ENCODE measurements around the gene SLC5A3.

SLC5A3 gene

DNA sequence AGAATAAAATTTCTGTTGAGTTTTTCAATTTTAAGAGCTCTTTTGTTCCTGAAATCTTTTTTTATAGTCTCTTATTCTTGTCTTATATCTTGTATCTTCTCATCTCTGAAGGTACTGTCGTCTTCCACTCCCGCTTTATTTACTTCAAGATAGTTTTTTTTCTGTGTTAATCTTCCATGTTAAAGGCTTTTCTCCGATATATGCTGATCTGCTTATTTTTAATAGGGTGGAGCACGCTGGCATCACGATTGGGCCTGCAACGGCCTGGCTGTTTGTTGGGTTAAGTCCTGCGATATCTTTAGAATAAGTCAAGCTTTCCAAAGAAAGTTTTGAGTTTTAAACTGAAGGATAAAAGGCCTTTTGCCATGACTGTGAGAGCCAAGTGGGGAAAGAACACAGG is 35.7 kb downstream of the SLC5A3 start:
- TF ChIP-seq, protein P1, sequence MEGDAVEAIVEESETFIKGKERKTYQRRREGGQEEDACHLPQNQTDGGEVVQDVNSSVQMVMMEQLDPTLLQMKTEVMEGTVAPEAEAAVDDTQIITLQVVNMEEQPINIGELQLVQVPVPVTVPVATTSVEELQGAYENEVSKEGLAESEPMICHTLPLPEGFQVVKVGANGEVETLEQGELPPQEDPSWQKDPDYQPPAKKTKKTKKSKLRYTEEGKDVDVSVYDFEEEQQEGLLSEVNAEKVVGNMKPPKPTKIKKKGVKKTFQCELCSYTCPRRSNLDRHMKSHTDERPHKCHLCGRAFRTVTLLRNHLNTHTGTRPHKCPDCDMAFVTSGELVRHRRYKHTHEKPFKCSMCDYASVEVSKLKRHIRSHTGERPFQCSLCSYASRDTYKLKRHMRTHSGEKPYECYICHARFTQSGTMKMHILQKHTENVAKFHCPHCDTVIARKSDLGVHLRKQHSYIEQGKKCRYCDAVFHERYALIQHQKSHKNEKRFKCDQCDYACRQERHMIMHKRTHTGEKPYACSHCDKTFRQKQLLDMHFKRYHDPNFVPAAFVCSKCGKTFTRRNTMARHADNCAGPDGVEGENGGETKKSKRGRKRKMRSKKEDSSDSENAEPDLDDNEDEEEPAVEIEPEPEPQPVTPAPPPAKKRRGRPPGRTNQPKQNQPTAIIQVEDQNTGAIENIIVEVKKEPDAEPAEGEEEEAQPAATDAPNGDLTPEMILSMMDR (IDR thresholded peaks at IDR 0.05; ENCODE audit: insufficient read depth, low read length, poor library complexity, severe bottlenecking) = no peak
- Histone ChIP-seq H3K4me3 (replicated peaks; ENCODE audit: low read depth, low read length) (no peak overlapping the region), H3K36me3 (ENCODE audit: control insufficient read depth, insufficient read depth, low read length) (no peaks in the 10 kb centered on the region; the same call in 1 of the 2 replicates), H3K27me3 (replicated peaks; ENCODE audit: control insufficient read depth, insufficient read depth, low read length) (no peaks in the 10 kb centered on the region)
- no peak for DNase-seq (ENCODE audit: extremely low read depth, insufficient read length)

DNA sequence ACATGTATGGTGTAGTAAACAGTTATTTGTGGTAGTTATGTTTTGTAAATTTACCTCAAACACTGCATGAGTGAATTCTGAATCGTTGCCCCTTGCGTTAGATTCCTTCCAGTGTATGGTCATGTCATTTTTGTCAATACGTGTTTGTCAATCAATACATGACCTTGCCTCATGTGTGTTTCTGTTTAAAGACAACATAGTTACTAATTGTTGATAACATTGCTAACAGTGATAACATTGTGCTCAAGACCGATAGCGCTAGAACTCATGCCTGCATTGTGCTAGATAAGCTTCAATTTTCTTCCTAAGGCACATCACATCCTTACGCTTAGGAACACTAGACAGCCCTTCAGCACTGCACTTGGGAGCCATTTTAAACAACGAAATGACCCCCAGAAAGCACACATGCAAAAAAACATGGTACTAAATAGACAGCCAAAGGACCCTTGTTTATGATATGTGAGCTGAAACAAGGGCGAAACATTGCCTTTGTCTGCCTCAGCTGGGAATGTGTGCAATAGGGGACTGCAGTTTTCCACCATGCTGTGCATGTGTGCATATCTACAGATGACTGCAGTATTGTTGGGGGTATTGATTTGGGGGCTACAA is 37.3 kb downstream of the SLC5A3 start:
- TF ChIP-seq, protein P1 (IDR thresholded peaks at IDR 0.05; ENCODE audit: insufficient read depth, low read length, poor library complexity, severe bottlenecking) = no peak

DNA sequence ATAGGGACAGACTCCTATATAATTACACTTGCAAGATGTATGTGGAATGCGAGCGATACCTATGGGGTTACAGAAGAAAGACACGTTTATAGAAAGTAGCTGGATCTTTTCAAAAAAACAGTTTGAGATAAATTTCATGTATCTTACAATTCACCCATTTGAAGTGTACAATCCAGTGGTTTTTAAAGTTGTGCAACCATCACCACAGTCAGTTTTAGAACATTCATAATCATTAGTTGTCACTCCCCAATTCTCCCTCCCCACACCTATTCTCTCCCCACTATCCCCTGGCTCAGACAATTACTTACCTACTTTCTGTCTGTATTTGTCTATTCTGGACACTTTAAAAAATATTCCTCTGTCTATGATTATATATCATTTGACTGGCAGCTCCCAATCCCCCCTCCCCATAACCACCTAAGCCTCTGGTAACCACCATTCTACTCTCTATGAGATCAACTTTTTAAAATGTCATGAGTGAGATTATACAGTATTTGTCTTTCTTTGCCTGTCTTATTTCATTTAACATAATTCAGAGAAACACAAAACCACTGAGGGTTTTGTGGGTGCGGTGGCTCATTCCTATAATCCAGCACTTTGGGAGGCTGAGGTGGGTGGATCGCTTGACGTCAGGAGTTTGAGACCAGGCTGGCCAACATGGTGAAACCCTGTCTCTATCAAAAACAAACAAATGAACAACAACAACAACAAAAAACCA is 39.1 kb downstream of the SLC5A3 start:
- TF ChIP-seq, protein P1 (IDR thresholded peaks at IDR 0.05; ENCODE audit: insufficient read depth, low read length, poor library complexity, severe bottlenecking) = no peak
- no peak overlapping the region for H3K4me3 ChIP-seq (replicated peaks; ENCODE audit: low read depth, low read length)
- no peaks in the 10 kb centered on the region; the same call in 1 of the 2 replicates for H3K36me3 ChIP-seq (ENCODE audit: control insufficient read depth, insufficient read depth, low read length)
- DNase-seq (ENCODE audit: extremely low read depth, insufficient read length) = no peak
- no peaks in the 10 kb centered on the region for H3K27me3 ChIP-seq (replicated peaks; ENCODE audit: control insufficient read depth, insufficient read depth, low read length)

More for the DNA sequence above, 37.3 kb downstream of the SLC5A3 start:
- H3K27me3 ChIP-seq (replicated peaks; ENCODE audit: control insufficient read depth, insufficient read depth, low read length) = no peaks in the 10 kb centered on the region
- no peak overlapping the region for H3K4me3 ChIP-seq (replicated peaks; ENCODE audit: low read depth, low read length)
- DNase-seq (ENCODE audit: extremely low read depth, insufficient read length) = no peak
- no peaks in the 10 kb centered on the region; the same call in 1 of the 2 replicates for H3K36me3 ChIP-seq (ENCODE audit: control insufficient read depth, insufficient read depth, low read length)

DNA sequence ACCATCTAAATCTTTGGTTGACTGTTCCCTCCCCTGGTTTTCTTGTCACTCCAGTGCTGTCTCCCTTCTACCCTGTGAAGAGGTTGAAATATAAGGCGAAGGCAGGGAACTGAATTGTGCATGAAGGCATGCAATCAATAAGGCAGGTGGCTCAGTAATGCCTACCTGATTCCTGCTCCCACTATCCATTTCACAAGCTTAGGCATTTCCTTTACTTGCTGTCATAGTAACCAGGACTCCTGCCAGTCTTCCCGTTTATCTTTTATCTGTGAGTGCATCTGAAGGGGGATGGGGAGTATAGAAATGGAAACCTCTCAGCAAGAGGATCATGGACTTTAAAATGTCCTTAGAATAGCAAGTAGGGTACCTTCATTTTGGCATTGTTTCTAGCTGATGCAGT is 40.5 kb downstream of the SLC5A3 start:
- no peak overlapping the region for H3K4me3 ChIP-seq (replicated peaks; ENCODE audit: low read depth, low read length)
- TF ChIP-seq, protein P1 (IDR thresholded peaks at IDR 0.05; ENCODE audit: insufficient read depth, low read length, poor library complexity, severe bottlenecking) = no peak
- H3K36me3 ChIP-seq (ENCODE audit: control insufficient read depth, insufficient read depth, low read length) = no peaks in the 10 kb centered on the region; the same call in 1 of the 2 replicates
- no peak for DNase-seq (ENCODE audit: extremely low read depth, insufficient read length)
- no peaks in the 10 kb centered on the region for H3K27me3 ChIP-seq (replicated peaks; ENCODE audit: control insufficient read depth, insufficient read depth, low read length)

DNA sequence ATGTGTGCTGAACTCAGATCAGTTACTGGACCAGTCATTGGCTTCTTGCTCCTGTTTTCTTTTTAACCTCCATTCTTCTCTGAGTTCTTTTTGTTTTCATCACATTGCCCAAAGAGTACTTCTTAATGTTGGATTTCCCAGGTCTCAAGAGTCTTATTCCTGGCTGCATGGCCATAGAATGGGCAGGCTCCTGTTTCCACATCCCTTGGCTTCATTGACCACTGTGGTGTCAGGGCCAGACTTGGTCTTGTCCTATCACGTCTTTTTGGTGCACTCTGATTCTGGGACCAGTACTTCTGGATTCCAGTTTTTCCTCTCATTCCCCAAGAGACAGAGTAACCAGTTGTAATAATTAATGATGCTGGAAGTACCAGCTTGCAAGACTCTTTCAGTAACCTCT is 41.8 kb downstream of the SLC5A3 start:
- no peaks in the 10 kb centered on the region for H3K27me3 ChIP-seq (replicated peaks; ENCODE audit: control insufficient read depth, insufficient read depth, low read length)
- no peak overlapping the region for H3K4me3 ChIP-seq (replicated peaks; ENCODE audit: low read depth, low read length)
- no peaks in the 10 kb centered on the region; the same call in 1 of the 2 replicates for H3K36me3 ChIP-seq (ENCODE audit: control insufficient read depth, insufficient read depth, low read length)
- TF ChIP-seq, protein P1 (IDR thresholded peaks at IDR 0.05; ENCODE audit: insufficient read depth, low read length, poor library complexity, severe bottlenecking) = no peak
- no peak for DNase-seq (ENCODE audit: extremely low read depth, insufficient read length)
